Lower leg skin (tissue), 4 donors: ENCODE data around the gene PRPF8. TPM values are rescaled to one million over a fixed set of nuclear protein-coding genes. Genes with fewer than 3 reads are reported as not detected.
"Not testable (repeated sequence)": the region's sequence is repeated elsewhere in the genome, so short reads cannot be mapped to it uniquely, and the experiment has no call there.

Source experiments
- DNase-seq, 2 donors: peaks; one replicate each; pipeline ENCODE4 v3.0.0-alpha.2; 2019; ENCODE audit warnings: low spot score in 2 of 2
- H3K4me3 ChIP-seq: fragments of 200-600 bp; sonication (generic); 2 replicates; pipeline ENCODE4 v1.5.1; 2017; ENCODE audit warnings: mild to moderate bottlenecking, low read depth; ENCODE audit not compliant: poor library complexity, severe bottlenecking
- CTCF ChIP-seq, 3 donors: fragments of 450-650 bp; IDR thresholded peaks; one replicate each; pipeline ENCODE4 v1.5.1; 2016; ENCODE audit warnings: antibody characterized with exemption in 3 of 3, mild to moderate bottlenecking in 3 of 3, moderate library complexity in 2 of 3
- POLR2A ChIP-seq, 2 donors: fragments of 450-650 bp; IDR thresholded peaks; one replicate each; pipeline ENCODE4 v1.6.1; 2016 to 2017; ENCODE audit warnings: antibody characterized with exemption in 2 of 2, mild to moderate bottlenecking in 1 of 2, moderate library complexity in 1 of 2
- WGBS, 2 donors: methylation state at CpG; one replicate each; pipeline ENCODE4 v1.1.5; 2018; 5-methylcytosine and 5-hydroxymethylcytosine counted together
- intact Hi-C: fragments of 100-400 bp; cut with DNase I; formaldehyde crosslinking; loops from one replicate; pipeline ENCODE4 v1.15.0; 2023; ENCODE audit warnings: low total_unique reads
- total RNA-seq, 4 donors: library from RNA; depleted of rRNA; stranded (reverse); fragments of >200 nt; gene quantifications; one replicate each; pipeline ENCODE4 v1.1.0, GENCODE V29; 2016

The PRPF8 gene
- total RNA-seq, 4 donors from 2014 or later: 140 to 228 (median 173) TPM

GRCh38 chr17:1710807-1711553, 26.3 kb upstream of the PRPF8 start:
- no peak for TF ChIP-seq POLR2A (IDR thresholded peaks at IDR 0.05)
- TF ChIP-seq CTCF (IDR thresholded peaks at IDR 0.05): no peak
- 29 to 31% methylated on average over 14 of the region's 14 CpGs for WGBS, 2 donors
- no peak for DNase-seq
- intact Hi-C loops: no loop called here
- H3K4me3 ChIP-seq: peak overlapping the region; percentile 49

GRCh38 chr17:1709971-1710806, 25.5 kb upstream of the PRPF8 start, which contains the start of gene TLCD2:
Gene TLCD2 (minus strand): TSS chr17:1710377. CDS start chr17:1710242, 135 bp downstream.
- intact Hi-C loops: no loop called here
- WGBS, 2 donors: 3% methylated on average over 43 to 62 of the region's 83 CpGs
- peak within 1 kb of the TSS; percentile 49 for H3K4me3 ChIP-seq
- TF ChIP-seq CTCF (IDR thresholded peaks at IDR 0.05): no peak
- TF ChIP-seq POLR2A (IDR thresholded peaks at IDR 0.05): no peak
- peak in 1 of 2 donors; percentile 95 for DNase-seq

- no peak for TF ChIP-seq CTCF (IDR thresholded peaks at IDR 0.05)
- TF ChIP-seq POLR2A (IDR thresholded peaks at IDR 0.05): no peak
- no peak for DNase-seq
- peak overlapping the region; percentile 49 for H3K4me3 ChIP-seq
- intact Hi-C loops: no loop called here
- WGBS, 2 donors: 18 to 19% methylated on average over 13 to 14 of the region's 16 CpGs
Measured at GRCh38 chr17:1709403-1709951, 24.8 kb upstream of the PRPF8 start.

GRCh38 chr17:1708791-1709346, 24.2 kb upstream of the PRPF8 start:
- DNase-seq, intact Hi-C loops, H3K4me3 ChIP-seq: not testable (repeated sequence)
- WGBS, 2 donors: 93 to 96% methylated on average over 10 of the region's 10 CpGs

- no peak overlapping the region for H3K4me3 ChIP-seq
- TF ChIP-seq CTCF (IDR thresholded peaks at IDR 0.05) (no peak), POLR2A (IDR thresholded peaks at IDR 0.05) (no peak)
- 79 to 88% methylated on average over 5 of the region's 5 CpGs for WGBS, 2 donors
- no peak for DNase-seq
- intact Hi-C loops: no loop called here
Measured at GRCh38 chr17:1707107-1707506, 22.4 kb upstream of the PRPF8 start.

- WGBS, 2 donors: 88 to 93% methylated on average over 7 of the region's 7 CpGs
- intact Hi-C loops: no loop called here
Measured at GRCh38 chr17:1705004-1705403, 20.3 kb upstream of the PRPF8 start.

More at GRCh38 chr17:1705004-1705403, 20.3 kb upstream of the PRPF8 start:
- TF ChIP-seq POLR2A (IDR thresholded peaks at IDR 0.05): no peak
- TF ChIP-seq CTCF (IDR thresholded peaks at IDR 0.05): no peak
- DNase-seq: no peak
- H3K4me3 ChIP-seq: no peak overlapping the region
